Heart right ventricle (tissue), 16 donors: Measurements from ENCODE around the gene LRFN3. TPM values are rescaled to one million over a fixed set of nuclear protein-coding genes. Genes with fewer than 3 reads are reported as not detected.
A peak's percentile ranks its signal among the peaks of the same experiment; 100 is the strongest.

Experiments
- ATAC-seq, 8 donors: fragments of 200-7000 bp; cut with Tn5 transposase; one replicate each; pipeline ENCODE4 v1.9.1; 2020; ENCODE audit warnings: mild to moderate bottlenecking in 8 of 8, moderate library complexity in 8 of 8, moderate number of reproducible peaks in 1 of 8
- DNase-seq, 2 donors: peaks; one replicate each; pipeline ENCODE4 v3.0.0-alpha.2; 2020
- H3K27ac ChIP-seq, 10 donors: fragments of 200-600 bp; sonication (generic) in 2 of 10; one replicate each; pipeline versions ENCODE4 v1.5.0 to v1.8.0; 2020 to 2022; ENCODE audit warnings: mild to moderate bottlenecking in 3 of 10
- H3K27me3 ChIP-seq, 7 donors: fragments of 200-600 bp; one replicate each; pipeline ENCODE4 v1.8.0; 2021 to 2022; ENCODE audit warnings: mild to moderate bottlenecking in 2 of 7
- H3K36me3 ChIP-seq, 9 donors: fragments of 200-600 bp; sonication (generic) in 1 of 9; one replicate each; pipeline versions ENCODE4 v1.5.0 to v1.8.0; 2020 to 2022; ENCODE audit warnings: mild to moderate bottlenecking in 2 of 9
- H3K4me1 ChIP-seq, 9 donors: fragments of 200-600 bp; sonication (generic) in 1 of 9; one replicate each; pipeline versions ENCODE4 v1.5.0 to v1.8.0; 2020 to 2022; ENCODE audit warnings: mild to moderate bottlenecking in 4 of 9
- H3K4me3 ChIP-seq, 10 donors: fragments of 200-600 bp; sonication (generic) in 2 of 10; one replicate each; pipeline versions ENCODE4 v1.5.0 to v1.8.0; 2020 to 2022; ENCODE audit warnings: mild to moderate bottlenecking in 7 of 10, moderate library complexity in 2 of 10
- H3K9me3 ChIP-seq, 11 donors: fragments of 200-600 bp in 10 of 11; sonication (generic) in 2 of 11; one replicate each; pipeline versions ENCODE4 v1.5.0 to v1.8.0; 2013 to 2022; ENCODE audit warnings: mild to moderate bottlenecking in 2 of 11, control low read depth in 1 of 11, moderate library complexity in 1 of 11
- WGBS, 2 donors: extraction: QIAGEN DNeasy Blood & Tissue Kit; methylation state at CpG; one replicate each; pipeline ENCODE4 v1.1.7; 2013; ENCODE audit warnings: inconsistent platforms in 1 of 2; 5-methylcytosine and 5-hydroxymethylcytosine counted together
- intact Hi-C, 10 donors: fragments of 100-400 bp; cut with DNase I; formaldehyde crosslinking; loops; one replicate each; pipeline versions ENCODE4 v1.11.1 to v1.14.2; 2022
- polyA plus RNA-seq, 2 donors: library from polyadenylated mRNA; stranded (reverse); fragments of 200-250 nt; gene quantifications; one replicate each; pipeline ENCODE4 v1.2.3, GENCODE V29; 2013
- total RNA-seq, 10 donors: library from RNA; stranded (reverse); fragmentation: NEBNext Ultra II Directional in 3 of 10; extraction: Animal tissue kit (Norgen Biotek cat#: 25700) in 3 of 10; gene quantifications; one replicate each; pipeline versions ENCODE4 v1.2.1 to v1.2.4, GENCODE V29; 2021 to 2023
- TF ChIP-seq, protein P1 (sequence below), 9 donors: fragments of 200-600 bp; sonication (generic) in 2 of 9; IDR thresholded peaks; one replicate each; pipeline versions ENCODE4 v1.5.0 to v1.8.0; 2021 to 2022; ENCODE audit warnings: antibody characterized with exemption in 9 of 9, mild to moderate bottlenecking in 5 of 9, moderate library complexity in 1 of 9
- donor health status: Arrhythmogenic right ventricular cardiomyopathy.
- donor health status: ischemic (EF 13 %, LVEDD 7.1; RV severe dilation, severe dysfunction).
- donor health status: healthy with polysubstance abuse.
- donor health status: DM: no; HTN: yes; CAD: no.
- donor health status: DM: no; HTN: no; CAD: no.
- donor health status: ischemic (EF 25% LVEDD 6.9; RV normal size, moderate dysfunction).
- donor health status: ischemic (EF 25% LVEDD 5.7; RV mildly dilated, moderate dysfunction).
- donor health status: healthy.
- donor health status: DM: yes; HTN: yes; CAD: no.
- donor health status: Ischemic cardiomyopathy.
- donor health status: ischemic (EF 35%, LVEDD 5.7; RV mildly dilated, moderate dysfunction).
- donor health status: nonischemic (EF 11% LVEDD 7.7; RV severe dilation, severe dysfunction).
- donor health status: DM: yes; HTN: yes; CAD: no.
- donor health status: PGD.
- donor health status: ischemic (EF 29% LVEDD 5.4; RV normal size, mild dysfunction).
- donor health status: nonischemic (EF 23%, LVEDD 6.1; RV moderate dilation, normal function).

Gene LRFN3
- total and polyA plus RNA-seq, 12 donors: 3.4 to 9.6 (median 5.8) TPM

DNA sequence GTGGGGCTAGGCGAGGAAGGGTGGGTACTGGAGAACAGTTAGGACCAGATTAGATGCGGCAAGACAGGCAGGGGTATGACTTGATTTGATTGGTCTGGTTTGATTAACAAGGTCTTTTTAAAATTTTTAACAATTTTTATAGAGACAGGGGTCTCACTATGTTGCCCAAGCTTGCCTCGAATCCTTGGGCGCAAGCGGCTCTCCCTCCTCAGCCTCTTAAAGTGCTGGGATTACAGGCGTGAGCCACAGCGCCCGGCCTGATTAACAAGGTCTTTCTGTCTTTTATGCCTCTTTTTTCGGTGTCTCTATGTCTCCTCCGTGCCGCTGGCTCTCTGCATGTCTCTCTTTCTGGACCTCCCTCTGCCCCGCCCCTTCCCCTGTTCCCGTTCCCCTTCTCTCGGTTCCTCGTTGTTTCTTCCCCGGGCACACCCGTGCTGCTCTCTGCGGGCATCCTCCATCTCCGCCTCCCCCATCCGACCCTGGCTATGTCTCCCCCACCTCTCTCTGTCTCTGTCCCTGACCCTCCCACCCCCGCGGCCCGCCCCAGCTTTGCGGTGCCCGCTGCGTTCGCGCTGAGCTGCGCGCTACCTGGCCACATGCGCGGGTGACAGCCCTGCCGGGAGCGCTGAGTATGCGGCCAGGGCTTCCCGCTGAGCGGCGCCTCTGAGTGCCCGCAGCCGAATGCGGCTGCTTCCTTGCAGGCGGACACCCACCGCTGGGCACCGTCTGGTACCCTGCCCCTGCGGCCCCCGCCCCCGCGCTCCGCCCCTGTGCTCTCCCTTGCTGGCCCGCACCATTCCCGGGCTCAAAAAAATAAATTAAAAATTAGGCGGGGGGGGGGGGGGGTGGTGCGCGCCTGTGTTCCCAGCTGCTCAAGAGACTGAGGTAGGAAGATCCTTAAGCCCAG lies 50.7 kb downstream of the LRFN3 start:
- 9% methylated on average over 54 of the region's 54 CpGs for WGBS, 2 donors
- ATAC-seq: peak in 6 of 8 donors; percentile 21 to 76 (median 37)
- H3K4me3 ChIP-seq: peak overlapping the region in 7 of 10 donors; percentile 19 to 48 (median 32)

DNA sequence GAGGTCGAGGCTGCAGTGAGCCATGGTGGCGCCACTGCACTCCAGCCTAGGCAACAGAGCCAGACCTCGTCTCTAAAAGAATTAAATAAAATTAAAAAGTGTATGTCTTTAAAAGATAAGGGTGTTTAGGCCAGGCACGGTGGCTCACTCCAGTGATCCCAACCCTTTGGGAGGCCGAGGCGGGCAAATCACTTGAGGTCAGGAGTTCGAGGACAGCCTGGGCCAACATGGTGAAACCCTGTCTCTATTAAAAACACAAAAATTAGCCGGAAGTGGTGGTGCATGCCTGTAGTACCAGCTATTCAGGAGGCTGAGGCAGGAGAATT lies 51.4 kb downstream of the LRFN3 start:
- TF ChIP-seq, protein P1, sequence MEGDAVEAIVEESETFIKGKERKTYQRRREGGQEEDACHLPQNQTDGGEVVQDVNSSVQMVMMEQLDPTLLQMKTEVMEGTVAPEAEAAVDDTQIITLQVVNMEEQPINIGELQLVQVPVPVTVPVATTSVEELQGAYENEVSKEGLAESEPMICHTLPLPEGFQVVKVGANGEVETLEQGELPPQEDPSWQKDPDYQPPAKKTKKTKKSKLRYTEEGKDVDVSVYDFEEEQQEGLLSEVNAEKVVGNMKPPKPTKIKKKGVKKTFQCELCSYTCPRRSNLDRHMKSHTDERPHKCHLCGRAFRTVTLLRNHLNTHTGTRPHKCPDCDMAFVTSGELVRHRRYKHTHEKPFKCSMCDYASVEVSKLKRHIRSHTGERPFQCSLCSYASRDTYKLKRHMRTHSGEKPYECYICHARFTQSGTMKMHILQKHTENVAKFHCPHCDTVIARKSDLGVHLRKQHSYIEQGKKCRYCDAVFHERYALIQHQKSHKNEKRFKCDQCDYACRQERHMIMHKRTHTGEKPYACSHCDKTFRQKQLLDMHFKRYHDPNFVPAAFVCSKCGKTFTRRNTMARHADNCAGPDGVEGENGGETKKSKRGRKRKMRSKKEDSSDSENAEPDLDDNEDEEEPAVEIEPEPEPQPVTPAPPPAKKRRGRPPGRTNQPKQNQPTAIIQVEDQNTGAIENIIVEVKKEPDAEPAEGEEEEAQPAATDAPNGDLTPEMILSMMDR (IDR thresholded peaks at IDR 0.05): no peak
- H3K4me1 ChIP-seq: peaks cover 0 to 12% (median 3%) of the 10 kb centered on the region in 9 donors
- H3K9me3 ChIP-seq: no peaks in the 10 kb centered on the region
- H3K36me3 ChIP-seq: no peaks in the 10 kb centered on the region
- H3K27ac ChIP-seq: no peak overlapping the region
- intact Hi-C loops: no loop called here
- 28 to 36% methylated on average over 8 of the region's 8 CpGs for WGBS, 2 donors
- no peak for DNase-seq
- H3K27me3 ChIP-seq: peaks cover 0 to 54% (median 47%) of the 10 kb centered on the region in 7 donors
- peak overlapping the region in 5 of 10 donors; percentile 31 to 48 (median 32) for H3K4me3 ChIP-seq
- no peak for ATAC-seq

More for the DNA sequence above, 50.7 kb downstream of the LRFN3 start:
- DNase-seq: peak; percentile 12 to 35
- peaks cover 0 to 57% (median 47%) of the 10 kb centered on the region in 7 donors for H3K27me3 ChIP-seq
- H3K4me1 ChIP-seq: peaks cover 0 to 12% (median 3%) of the 10 kb centered on the region in 9 donors
- no peaks in the 10 kb centered on the region for H3K9me3 ChIP-seq
- H3K27ac ChIP-seq: peak overlapping the region in 1 of 10 donors; percentile 2
- TF ChIP-seq, protein P1 (IDR thresholded peaks at IDR 0.05): no peak
- intact Hi-C loops: no loop called here
- no peaks in the 10 kb centered on the region for H3K36me3 ChIP-seq

DNA sequence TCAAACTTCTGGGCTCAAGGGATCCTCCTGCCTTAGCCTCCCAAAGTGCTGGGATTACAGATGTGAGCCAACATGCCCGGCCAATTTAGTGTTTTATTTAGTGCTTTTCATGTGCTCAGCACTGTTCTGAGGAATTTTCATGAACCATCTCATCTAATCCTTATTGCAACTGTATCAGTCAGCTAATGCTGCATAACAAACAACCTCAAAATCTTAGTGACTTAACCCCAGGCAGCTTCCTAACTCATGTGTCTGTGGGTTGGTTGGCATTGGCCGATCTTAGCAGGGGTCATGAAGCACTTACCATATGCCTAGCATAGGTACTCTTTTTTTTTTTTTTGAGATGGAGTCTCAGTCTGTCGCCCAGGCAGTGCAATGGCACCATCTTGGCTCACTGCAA lies 52.6 kb downstream of the LRFN3 start:
- Histone ChIP-seq H3K9me3 (no peaks in the 10 kb centered on the region), H3K27ac (no peak overlapping the region), H3K4me1 (peaks cover 0 to 13% (median 4%) of the 10 kb centered on the region in 9 donors), H3K4me3 (no peak overlapping the region), H3K36me3 (no peaks in the 10 kb centered on the region), H3K27me3 (peaks cover 0 to 49% (median 47%) of the 10 kb centered on the region in 7 donors)
- 89 to 90% methylated on average over 3 of the region's 3 CpGs for WGBS, 2 donors
- ATAC-seq (no peak), DNase-seq (no peak)
- TF ChIP-seq, protein P1 (IDR thresholded peaks at IDR 0.05): no peak
- intact Hi-C loops: no loop called here

DNA sequence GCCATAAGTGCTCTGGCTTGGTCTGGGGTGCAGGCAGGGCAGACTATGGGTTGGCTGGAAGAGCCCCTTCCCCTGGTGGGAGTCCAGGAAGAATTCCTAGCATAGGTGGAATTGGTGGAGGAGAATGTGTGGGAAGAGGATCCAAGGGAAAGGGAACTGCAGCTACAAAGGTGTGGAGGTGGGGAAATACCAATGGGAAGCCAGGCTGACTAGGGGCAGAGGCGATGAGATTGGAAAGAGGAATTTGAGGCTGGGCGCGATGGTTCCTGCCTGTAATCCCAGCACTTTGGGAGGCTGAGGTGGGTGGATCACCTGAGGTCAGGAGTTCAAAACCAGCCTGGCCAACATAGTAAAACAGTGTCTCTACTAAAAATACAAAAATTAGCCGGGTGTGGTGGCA lies 54.0 kb downstream of the LRFN3 start:
- H3K9me3 ChIP-seq: no peaks in the 10 kb centered on the region
- intact Hi-C loops: loop anchor here in 1 of 10 donors (10.0 kb wide), 1 partner anchor 125 kb away; the partner anchor contains the start of genes OVOL3, POLR2I and TBCB
- TF ChIP-seq, protein P1 (IDR thresholded peaks at IDR 0.05): no peak
- H3K27me3 ChIP-seq: peaks cover 0 to 39% (median 36%) of the 10 kb centered on the region in 7 donors
- H3K36me3 ChIP-seq: no peaks in the 10 kb centered on the region
- ATAC-seq: no peak
- DNase-seq: no peak
- no peak overlapping the region for H3K27ac ChIP-seq
- 80 to 88% methylated on average over 4 of the region's 4 CpGs for WGBS, 2 donors
- peaks cover 0 to 21% (median 8%) of the 10 kb centered on the region in 9 donors for H3K4me1 ChIP-seq
- no peak overlapping the region for H3K4me3 ChIP-seq
